Measurements from ENCODE around the gene MALRD1.

The MALRD1 gene

GRCh38 chr10:19699299-19699698, 650.7 kb downstream of the MALRD1 start:
- no peaks in the 10 kb centered on the region for H3K9me3 ChIP-seq (ENCODE audit: control insufficient read depth in 1 of 2, low read length in 2 of 2)
- H3K36me3 ChIP-seq (ENCODE audit: control insufficient read depth in 1 of 2, insufficient read depth in 2 of 2, low read length in 2 of 2): peaks cover 0 to 18% of the 10 kb centered on the region in 2 donors
- no peak overlapping the region for H3K4me3 ChIP-seq (ENCODE audit: low read depth in 1 of 2, low read length in 2 of 2)
- H3K9ac ChIP-seq (ENCODE audit: low read depth in 1 of 2, low read length in 2 of 2): no peak overlapping the region
- H3K27me3 ChIP-seq (ENCODE audit: control insufficient read depth in 1 of 2, insufficient read depth in 2 of 2, low read length in 2 of 2): no peaks in the 10 kb centered on the region
- H3K4me1 ChIP-seq (ENCODE audit: control insufficient read depth in 1 of 2, insufficient read depth in 2 of 2, low read length in 2 of 2): no peaks in the 10 kb centered on the region
- no peak overlapping the region for H3K27ac ChIP-seq (ENCODE audit: low read depth, low read length)

- H3K27ac ChIP-seq (ENCODE audit: low read depth, low read length): no peak overlapping the region
- no peaks in the 10 kb centered on the region for H3K27me3 ChIP-seq (ENCODE audit: control insufficient read depth in 1 of 2, insufficient read depth in 2 of 2, low read length in 2 of 2)
- no peak overlapping the region for H3K9ac ChIP-seq (ENCODE audit: low read depth in 1 of 2, low read length in 2 of 2)
- peaks cover 0 to 11% of the 10 kb centered on the region in 2 donors for H3K36me3 ChIP-seq (ENCODE audit: control insufficient read depth in 1 of 2, insufficient read depth in 2 of 2, low read length in 2 of 2)
- no peaks in the 10 kb centered on the region for H3K4me1 ChIP-seq (ENCODE audit: control insufficient read depth in 1 of 2, insufficient read depth in 2 of 2, low read length in 2 of 2)
- H3K9me3 ChIP-seq (ENCODE audit: control insufficient read depth in 1 of 2, low read length in 2 of 2): no peaks in the 10 kb centered on the region
- no peak overlapping the region for H3K4me3 ChIP-seq (ENCODE audit: low read depth in 1 of 2, low read length in 2 of 2)
These were observed 652.9 kb downstream of the MALRD1 start for GRCh38 chr10:19701427-19702052.

- no peak overlapping the region for H3K27ac ChIP-seq (ENCODE audit: low read depth, low read length)
- H3K9me3 ChIP-seq (ENCODE audit: control insufficient read depth in 1 of 2, low read length in 2 of 2): no peaks in the 10 kb centered on the region
- H3K4me3 ChIP-seq (ENCODE audit: low read depth in 1 of 2, low read length in 2 of 2): no peak overlapping the region
- peaks cover 0 to 11% of the 10 kb centered on the region in 2 donors for H3K36me3 ChIP-seq (ENCODE audit: control insufficient read depth in 1 of 2, insufficient read depth in 2 of 2, low read length in 2 of 2)
- no peaks in the 10 kb centered on the region for H3K4me1 ChIP-seq (ENCODE audit: control insufficient read depth in 1 of 2, insufficient read depth in 2 of 2, low read length in 2 of 2)
- no peak overlapping the region for H3K9ac ChIP-seq (ENCODE audit: low read depth in 1 of 2, low read length in 2 of 2)
- H3K27me3 ChIP-seq (ENCODE audit: control insufficient read depth in 1 of 2, insufficient read depth in 2 of 2, low read length in 2 of 2): no peaks in the 10 kb centered on the region
These were observed 653.6 kb downstream of the MALRD1 start for GRCh38 chr10:19702215-19702614.

- Histone ChIP-seq H3K27me3 (ENCODE audit: control insufficient read depth in 1 of 2, insufficient read depth in 2 of 2, low read length in 2 of 2) (no peaks in the 10 kb centered on the region), H3K36me3 (ENCODE audit: control insufficient read depth in 1 of 2, insufficient read depth in 2 of 2, low read length in 2 of 2) (peaks cover 0 to 3% of the 10 kb centered on the region in 2 donors), H3K9ac (ENCODE audit: low read depth in 1 of 2, low read length in 2 of 2) (no peak overlapping the region), H3K4me1 (ENCODE audit: control insufficient read depth in 1 of 2, insufficient read depth in 2 of 2, low read length in 2 of 2) (no peaks in the 10 kb centered on the region), H3K27ac (ENCODE audit: low read depth, low read length) (no peak overlapping the region), H3K4me3 (ENCODE audit: low read depth in 1 of 2, low read length in 2 of 2) (no peak overlapping the region), H3K9me3 (ENCODE audit: control insufficient read depth in 1 of 2, low read length in 2 of 2) (no peaks in the 10 kb centered on the region)
These were observed 655.9 kb downstream of the MALRD1 start for GRCh38 chr10:19704544-19704943.

- no peaks in the 10 kb centered on the region for H3K4me1 ChIP-seq (ENCODE audit: control insufficient read depth in 1 of 2, insufficient read depth in 2 of 2, low read length in 2 of 2)
- no peaks in the 10 kb centered on the region for H3K36me3 ChIP-seq (ENCODE audit: control insufficient read depth in 1 of 2, insufficient read depth in 2 of 2, low read length in 2 of 2)
- H3K9me3 ChIP-seq (ENCODE audit: control insufficient read depth in 1 of 2, low read length in 2 of 2): no peaks in the 10 kb centered on the region
- no peak overlapping the region for H3K9ac ChIP-seq (ENCODE audit: low read depth in 1 of 2, low read length in 2 of 2)
- H3K27me3 ChIP-seq (ENCODE audit: control insufficient read depth in 1 of 2, insufficient read depth in 2 of 2, low read length in 2 of 2): no peaks in the 10 kb centered on the region
- no peak overlapping the region for H3K27ac ChIP-seq (ENCODE audit: low read depth, low read length)
- no peak overlapping the region for H3K4me3 ChIP-seq (ENCODE audit: low read depth in 1 of 2, low read length in 2 of 2)
These were observed 656.6 kb downstream of the MALRD1 start for GRCh38 chr10:19705250-19705649.

- Histone ChIP-seq H3K9ac (ENCODE audit: low read depth in 1 of 2, low read length in 2 of 2) (no peak overlapping the region), H3K4me3 (ENCODE audit: low read depth in 1 of 2, low read length in 2 of 2) (no peak overlapping the region), H3K27ac (ENCODE audit: low read depth, low read length) (no peak overlapping the region)
These were observed 658.3 kb downstream of the MALRD1 start for GRCh38 chr10:19706904-19707303.

GRCh38 chr10:19707376-19707775, 658.8 kb downstream of the MALRD1 start:
- H3K4me1 ChIP-seq (ENCODE audit: control insufficient read depth in 1 of 2, insufficient read depth in 2 of 2, low read length in 2 of 2): no peaks in the 10 kb centered on the region
- no peak overlapping the region for H3K9ac ChIP-seq (ENCODE audit: low read depth in 1 of 2, low read length in 2 of 2)
- peaks cover 8 to 15% of the 10 kb centered on the region in 2 donors for H3K9me3 ChIP-seq (ENCODE audit: control insufficient read depth in 1 of 2, low read length in 2 of 2)
- no peak overlapping the region for H3K4me3 ChIP-seq (ENCODE audit: low read depth in 1 of 2, low read length in 2 of 2)
- H3K27me3 ChIP-seq (ENCODE audit: control insufficient read depth in 1 of 2, insufficient read depth in 2 of 2, low read length in 2 of 2): no peaks in the 10 kb centered on the region
- no peak overlapping the region for H3K27ac ChIP-seq (ENCODE audit: low read depth, low read length)
- H3K36me3 ChIP-seq (ENCODE audit: control insufficient read depth in 1 of 2, insufficient read depth in 2 of 2, low read length in 2 of 2): no peaks in the 10 kb centered on the region

More at GRCh38 chr10:19706904-19707303, 658.3 kb downstream of the MALRD1 start:
- no peaks in the 10 kb centered on the region for H3K27me3 ChIP-seq (ENCODE audit: control insufficient read depth in 1 of 2, insufficient read depth in 2 of 2, low read length in 2 of 2)
- no peaks in the 10 kb centered on the region for H3K4me1 ChIP-seq (ENCODE audit: control insufficient read depth in 1 of 2, insufficient read depth in 2 of 2, low read length in 2 of 2)
- H3K36me3 ChIP-seq (ENCODE audit: control insufficient read depth in 1 of 2, insufficient read depth in 2 of 2, low read length in 2 of 2): no peaks in the 10 kb centered on the region
- H3K9me3 ChIP-seq (ENCODE audit: control insufficient read depth in 1 of 2, low read length in 2 of 2): peaks cover 7 to 13% of the 10 kb centered on the region in 2 donors

GRCh38 chr10:19708031-19708430, 659.4 kb downstream of the MALRD1 start:
- Histone ChIP-seq H3K4me1 (ENCODE audit: control insufficient read depth in 1 of 2, insufficient read depth in 2 of 2, low read length in 2 of 2) (no peaks in the 10 kb centered on the region), H3K27me3 (ENCODE audit: control insufficient read depth in 1 of 2, insufficient read depth in 2 of 2, low read length in 2 of 2) (no peaks in the 10 kb centered on the region), H3K4me3 (ENCODE audit: low read depth in 1 of 2, low read length in 2 of 2) (no peak overlapping the region), H3K36me3 (ENCODE audit: control insufficient read depth in 1 of 2, insufficient read depth in 2 of 2, low read length in 2 of 2) (no peaks in the 10 kb centered on the region), H3K9ac (ENCODE audit: low read depth in 1 of 2, low read length in 2 of 2) (no peak overlapping the region), H3K27ac (ENCODE audit: low read depth, low read length) (no peak overlapping the region), H3K9me3 (ENCODE audit: control insufficient read depth in 1 of 2, low read length in 2 of 2) (peaks cover 8 to 15% of the 10 kb centered on the region in 2 donors)

GRCh38 chr10:19710600-19710999, 662.0 kb downstream of the MALRD1 start:
- Histone ChIP-seq H3K4me3 (ENCODE audit: low read depth in 1 of 2, low read length in 2 of 2) (no peak overlapping the region), H3K27me3 (ENCODE audit: control insufficient read depth in 1 of 2, insufficient read depth in 2 of 2, low read length in 2 of 2) (no peaks in the 10 kb centered on the region), H3K9me3 (ENCODE audit: control insufficient read depth in 1 of 2, low read length in 2 of 2) (peaks cover 8 to 15% of the 10 kb centered on the region in 2 donors), H3K9ac (ENCODE audit: low read depth in 1 of 2, low read length in 2 of 2) (no peak overlapping the region), H3K27ac (ENCODE audit: low read depth, low read length) (no peak overlapping the region), H3K4me1 (ENCODE audit: control insufficient read depth in 1 of 2, insufficient read depth in 2 of 2, low read length in 2 of 2) (no peaks in the 10 kb centered on the region), H3K36me3 (ENCODE audit: control insufficient read depth in 1 of 2, insufficient read depth in 2 of 2, low read length in 2 of 2) (no peaks in the 10 kb centered on the region)

- H3K27ac ChIP-seq (ENCODE audit: low read depth, low read length): no peak overlapping the region
- no peaks in the 10 kb centered on the region for H3K4me1 ChIP-seq (ENCODE audit: control insufficient read depth in 1 of 2, insufficient read depth in 2 of 2, low read length in 2 of 2)
- no peaks in the 10 kb centered on the region for H3K36me3 ChIP-seq (ENCODE audit: control insufficient read depth in 1 of 2, insufficient read depth in 2 of 2, low read length in 2 of 2)
- H3K9me3 ChIP-seq (ENCODE audit: control insufficient read depth in 1 of 2, low read length in 2 of 2): peaks cover 8 to 15% of the 10 kb centered on the region in 2 donors
- H3K27me3 ChIP-seq (ENCODE audit: control insufficient read depth in 1 of 2, insufficient read depth in 2 of 2, low read length in 2 of 2): no peaks in the 10 kb centered on the region
- no peak overlapping the region for H3K9ac ChIP-seq (ENCODE audit: low read depth in 1 of 2, low read length in 2 of 2)
- H3K4me3 ChIP-seq (ENCODE audit: low read depth in 1 of 2, low read length in 2 of 2): no peak overlapping the region
These were observed 664.6 kb downstream of the MALRD1 start for GRCh38 chr10:19713159-19713558.
